DOHH2 (cell line): ENCODE measurements around the gene PLCL1.

Source experiments
- CTCF ChIP-seq: fragments of 200-600 bp; sonication (generic); IDR thresholded peaks from one replicate; pipeline ENCODE4 v1.5.1; 2014; ENCODE audit warnings: antibody characterized with exemption, mild to moderate bottlenecking, low read depth, low read length; ENCODE audit not compliant: poor library complexity, severe bottlenecking
- EZH2phosphoT487 ChIP-seq: fragments of 200-600 bp; sonication (generic); IDR thresholded peaks from 2 replicates; pipeline ENCODE4 v1.6.1; 2017; ENCODE audit warnings: borderline replicate concordance, mild to moderate bottlenecking, antibody characterized with exemption, low read length, moderate library complexity, mixed read lengths

GRCh38 chr2:197784956-197785941, 19.1 kb upstream of the PLCL1 start, which contains the start of gene BOLL:
- TF ChIP-seq EZH2phosphoT487 = no peak
- TF ChIP-seq CTCF = no peak
